ENCODE results near the gene OPN4.

DNA sequence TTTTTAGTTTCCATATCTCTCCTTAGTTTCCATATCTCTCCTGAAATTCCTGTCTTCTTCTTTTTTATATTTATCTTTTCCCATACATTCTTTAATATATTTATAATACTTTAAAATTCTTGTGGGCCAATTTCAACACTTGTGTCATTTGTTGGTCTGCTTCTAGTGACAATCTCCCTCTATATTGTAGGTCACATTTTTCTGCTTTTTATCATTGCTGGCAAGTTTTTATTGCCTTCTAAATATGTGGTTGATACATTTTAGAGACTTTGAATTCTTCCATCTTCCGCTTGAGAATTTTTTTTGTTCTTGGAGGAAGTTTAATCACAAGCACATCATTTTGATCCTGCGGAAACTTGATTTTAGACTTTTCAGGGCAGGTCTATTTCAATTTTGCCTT is 26.0 kb upstream of the OPN4 start:
- TF ChIP-seq, protein P1, sequence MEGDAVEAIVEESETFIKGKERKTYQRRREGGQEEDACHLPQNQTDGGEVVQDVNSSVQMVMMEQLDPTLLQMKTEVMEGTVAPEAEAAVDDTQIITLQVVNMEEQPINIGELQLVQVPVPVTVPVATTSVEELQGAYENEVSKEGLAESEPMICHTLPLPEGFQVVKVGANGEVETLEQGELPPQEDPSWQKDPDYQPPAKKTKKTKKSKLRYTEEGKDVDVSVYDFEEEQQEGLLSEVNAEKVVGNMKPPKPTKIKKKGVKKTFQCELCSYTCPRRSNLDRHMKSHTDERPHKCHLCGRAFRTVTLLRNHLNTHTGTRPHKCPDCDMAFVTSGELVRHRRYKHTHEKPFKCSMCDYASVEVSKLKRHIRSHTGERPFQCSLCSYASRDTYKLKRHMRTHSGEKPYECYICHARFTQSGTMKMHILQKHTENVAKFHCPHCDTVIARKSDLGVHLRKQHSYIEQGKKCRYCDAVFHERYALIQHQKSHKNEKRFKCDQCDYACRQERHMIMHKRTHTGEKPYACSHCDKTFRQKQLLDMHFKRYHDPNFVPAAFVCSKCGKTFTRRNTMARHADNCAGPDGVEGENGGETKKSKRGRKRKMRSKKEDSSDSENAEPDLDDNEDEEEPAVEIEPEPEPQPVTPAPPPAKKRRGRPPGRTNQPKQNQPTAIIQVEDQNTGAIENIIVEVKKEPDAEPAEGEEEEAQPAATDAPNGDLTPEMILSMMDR (IDR thresholded peaks at IDR 0.05), result no peak
- TF ChIP-seq POLR2A (IDR thresholded peaks at IDR 0.05), result no peak
